GM10248 (cell line): ENCODE results near the gene RNASE1.

ENCODE experiments used
- CTCF ChIA-PET: fragments of 300-600 bp; sonication (Branson Sonifier 250); formaldehyde crosslinking; extraction: SDS; loops from one replicate; lab custom pipeline; 2021; ENCODE audit warnings: antibody characterized with exemption; lab: Yijun Ruan, JAX
- POLR2A ChIA-PET: fragments of 350-650 bp; sonication (Branson Sonifier 250); formaldehyde crosslinking; extraction: SDS; loops from one replicate; lab custom pipeline; 2020; ENCODE audit warnings: antibody characterized with exemption; lab: Yijun Ruan, JAX
- DNase-seq: peaks from one replicate; pipeline ENCODE4 v3.0.0; 2012; ENCODE audit errors: extremely low spot score
- CTCF ChIP-seq: IDR thresholded peaks from 2 replicates; pipeline ENCODE4 v1.5.1; 2012; ENCODE audit warnings: mild to moderate bottlenecking, low read depth; ENCODE audit errors: extremely low read depth, missing control alignments, control extremely low read depth

The RNASE1 gene

GRCh38 chr14:20791187-20791586 lies 11.5 kb downstream of the RNASE1 start:
- no peak for TF ChIP-seq CTCF
- ChIA-PET POLR2A (no interaction called here), CTCF (interaction anchor here (1.4 kb wide), 1 partner anchor 9 kb away, joined by 4 read pairs; no protein-coding TSS in a partner anchor)
- no peak for DNase-seq

- ChIA-PET CTCF (interaction anchor here (1.4 kb wide), 1 partner anchor 9 kb away, joined by 4 read pairs; no protein-coding TSS in a partner anchor), POLR2A (no interaction called here)
- no peak for TF ChIP-seq CTCF
- no peak for DNase-seq
These were observed 12.1 kb downstream of the RNASE1 start for GRCh38 chr14:20790464-20791116.

- CTCF ChIA-PET = no interaction called here
- no peak for TF ChIP-seq CTCF
- DNase-seq = no peak
- POLR2A ChIA-PET = no interaction called here
These were observed 13.3 kb downstream of the RNASE1 start for GRCh38 chr14:20789230-20789813.

- CTCF ChIA-PET = no interaction called here
- POLR2A ChIA-PET = no interaction called here
- no peak for DNase-seq
- no peak for TF ChIP-seq CTCF
These were observed 15.6 kb downstream of the RNASE1 start for GRCh38 chr14:20787025-20787424.

GRCh38 chr14:20782280-20782890 lies 20.3 kb downstream of the RNASE1 start:
- no peak for TF ChIP-seq CTCF
- POLR2A ChIA-PET = no interaction called here
- CTCF ChIA-PET = interaction anchor here (1.4 to 2.0 kb wide), 2 partner anchors 8 to 24 kb away, joined by 4 to 6 read pairs; no protein-coding TSS in a partner anchor
- no peak for DNase-seq

- no peak for TF ChIP-seq CTCF
- CTCF ChIA-PET = interaction anchor here (1.4 to 2.0 kb wide), 2 partner anchors 9 to 24 kb away, joined by 4 to 6 read pairs; no protein-coding TSS in a partner anchor
- no peak for DNase-seq
- POLR2A ChIA-PET = no interaction called here
These were observed 20.8 kb downstream of the RNASE1 start for GRCh38 chr14:20781803-20782202.
